Ectodermal cell (in vitro differentiated cells): Measurements from ENCODE around the gene SLC9A2.

ENCODE experiments used
- H3K27ac ChIP-seq: 2 replicates; pipeline ENCODE4 v1.7.0; 2013; ENCODE audit warnings: mild to moderate bottlenecking, low read depth, low read length; ENCODE audit not compliant: insufficient read depth, poor library complexity, severe bottlenecking
- H3K27me3 ChIP-seq: 2 replicates; pipeline ENCODE4 v1.7.0; 2013; ENCODE audit warnings: mild to moderate bottlenecking, low read length; ENCODE audit not compliant: insufficient read depth, control insufficient read depth, poor library complexity, severe bottlenecking
- H3K36me3 ChIP-seq: one replicate; pipeline ENCODE4 v1.7.0; 2013; ENCODE audit warnings: low read length; ENCODE audit not compliant: control insufficient read depth, insufficient read depth
- H3K4me1 ChIP-seq: one replicate; pipeline ENCODE4 v1.7.0; 2013; ENCODE audit warnings: low read length; ENCODE audit not compliant: control insufficient read depth, insufficient read depth
- H3K4me3 ChIP-seq: 2 replicates; pipeline ENCODE4 v1.7.0; 2013; ENCODE audit warnings: low read depth, low read length, control low read depth; ENCODE audit not compliant: insufficient read depth
- H3K9me3 ChIP-seq: 2 replicates; pipeline ENCODE4 v1.7.0; 2013; ENCODE audit warnings: mild to moderate bottlenecking, low read length, moderate library complexity; ENCODE audit not compliant: control insufficient read depth
- WGBS, 2 experiments: methylation state at CpG; one replicate each; pipeline ENCODE4 v1.1.7; 2013; ENCODE audit warnings: missing lambda C conversion rate in 2 of 2; 5-methylcytosine and 5-hydroxymethylcytosine counted together

The SLC9A2 gene

DNA sequence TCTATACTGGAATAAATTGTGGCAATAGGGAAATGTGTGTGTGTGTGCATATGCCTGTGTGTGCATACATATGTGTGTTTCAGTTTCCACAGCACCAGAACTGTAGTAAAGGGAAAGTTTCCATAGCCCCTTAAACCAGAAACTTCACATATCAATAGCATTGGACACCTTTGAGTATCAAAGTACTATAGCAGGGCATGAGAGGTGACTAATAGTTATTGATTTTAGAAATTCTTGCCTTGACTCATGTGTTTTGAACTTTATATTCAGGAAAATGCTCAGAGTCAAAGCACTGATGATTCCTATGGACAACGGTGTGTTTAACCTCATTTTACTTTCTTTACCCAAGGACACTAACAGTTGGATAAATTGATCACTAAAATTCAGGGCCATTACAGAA, 50.0 kb downstream of the SLC9A2 start:
- Histone ChIP-seq H3K27me3 (no peaks in the 10 kb centered on the region), H3K4me3 (no peak overlapping the region), H3K36me3 (no peaks in the 10 kb centered on the region), H3K4me1 (no peaks in the 10 kb centered on the region), H3K27ac (no peak overlapping the region), H3K9me3 (no peaks in the 10 kb centered on the region)
- 91 to 96% methylated on average over 1 of the region's 1 CpG for WGBS, 2 experiments

- no peaks in the 10 kb centered on the region for H3K9me3 ChIP-seq
These were observed 52.9 kb downstream of the SLC9A2 start for GRCh38 chr2:102672107-102672776.

GRCh38 chr2:102674370-102674769, 55.0 kb downstream of the SLC9A2 start:
- no peaks in the 10 kb centered on the region for H3K36me3 ChIP-seq
- H3K27ac ChIP-seq, result no peak overlapping the region
- no peak overlapping the region for H3K4me3 ChIP-seq
- H3K27me3 ChIP-seq, result no peaks in the 10 kb centered on the region
- 82 to 94% methylated on average over 2 of the region's 2 CpGs for WGBS, 2 experiments
- H3K9me3 ChIP-seq, result no peaks in the 10 kb centered on the region
- H3K4me1 ChIP-seq, result no peaks in the 10 kb centered on the region

More at GRCh38 chr2:102672107-102672776, 52.9 kb downstream of the SLC9A2 start:
- WGBS, 2 experiments, result 91 to 96% methylated on average over 2 to 3 of the region's 4 CpGs
- no peak overlapping the region for H3K27ac ChIP-seq
- H3K36me3 ChIP-seq, result no peaks in the 10 kb centered on the region
- no peaks in the 10 kb centered on the region for H3K27me3 ChIP-seq
- H3K4me3 ChIP-seq, result no peak overlapping the region
- H3K4me1 ChIP-seq, result no peaks in the 10 kb centered on the region

DNA sequence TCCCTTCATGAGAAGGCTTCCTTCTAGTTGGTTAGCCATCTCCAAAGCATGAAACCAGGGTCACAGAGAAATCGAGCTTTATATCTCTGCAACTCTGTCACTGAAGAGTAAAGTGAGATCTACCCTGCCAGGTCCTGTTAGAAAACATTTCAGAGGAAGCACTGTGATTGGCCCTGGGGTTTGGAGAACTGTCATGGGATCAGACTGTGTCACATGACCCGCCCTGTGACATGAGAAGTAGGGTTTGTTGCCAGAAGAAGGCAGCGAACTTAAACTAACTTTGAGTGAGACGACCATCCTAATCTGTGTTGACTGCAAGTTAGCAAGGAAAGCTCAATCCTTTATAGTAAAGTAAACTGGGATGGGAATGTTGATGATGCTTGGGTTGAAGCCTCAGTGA, 55.5 kb downstream of the SLC9A2 start:
- H3K4me3 ChIP-seq, result no peak overlapping the region
- H3K9me3 ChIP-seq, result no peaks in the 10 kb centered on the region
- 94 to 97% methylated on average over 4 of the region's 4 CpGs for WGBS, 2 experiments
- H3K27me3 ChIP-seq, result no peaks in the 10 kb centered on the region
- no peaks in the 10 kb centered on the region for H3K4me1 ChIP-seq
- no peaks in the 10 kb centered on the region for H3K36me3 ChIP-seq
- no peak overlapping the region for H3K27ac ChIP-seq

DNA sequence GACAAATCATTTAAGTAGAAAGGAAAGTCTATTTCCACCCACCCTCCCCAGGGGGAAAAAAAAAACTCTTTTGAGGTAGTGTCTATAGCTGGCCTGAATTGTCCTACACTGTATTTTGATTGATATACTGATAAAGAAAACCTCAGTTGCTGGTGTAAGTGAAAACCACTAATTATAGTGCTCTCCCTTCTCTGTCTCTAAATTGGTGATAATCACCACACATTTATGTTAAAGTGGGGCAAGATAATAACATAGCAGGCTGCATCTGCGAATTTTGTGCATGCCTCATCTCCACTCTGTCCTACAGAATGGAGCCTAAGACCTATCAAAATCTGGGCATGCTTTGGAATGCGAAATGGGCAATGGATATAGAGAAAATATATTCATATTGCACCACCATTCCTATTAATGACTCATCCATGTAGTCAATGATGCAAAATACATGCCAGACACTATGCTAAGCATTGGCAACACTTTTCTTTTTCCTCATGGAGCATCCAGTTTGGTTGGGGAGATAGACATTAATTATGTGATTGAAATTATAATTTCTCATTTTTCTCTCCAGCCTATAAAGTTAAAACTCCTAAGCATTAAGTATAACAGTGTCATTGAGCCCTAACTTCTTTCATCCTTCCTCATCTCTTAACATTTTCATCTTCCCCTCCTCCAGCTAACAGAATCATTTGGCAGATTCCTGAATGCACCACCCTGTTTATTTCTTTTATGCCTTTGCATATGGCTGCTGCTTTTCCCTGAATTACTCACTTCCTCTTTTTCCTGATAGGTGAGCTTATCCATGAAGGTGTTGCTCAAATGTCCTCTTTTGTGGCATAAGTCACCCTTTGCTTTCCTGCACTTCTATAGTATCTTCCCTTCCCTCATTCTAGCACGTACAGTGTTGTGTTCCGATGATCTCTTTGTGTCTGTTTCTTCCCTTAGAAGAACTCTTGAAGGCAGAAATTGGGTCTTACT, 58.2 kb downstream of the SLC9A2 start:
- 95 to 96% methylated on average over 2 to 3 of the region's 4 CpGs for WGBS, 2 experiments
- Histone ChIP-seq H3K36me3 (no peaks in the 10 kb centered on the region), H3K4me1 (no peaks in the 10 kb centered on the region), H3K27me3 (no peaks in the 10 kb centered on the region), H3K4me3 (no peak overlapping the region), H3K9me3 (no peaks in the 10 kb centered on the region), H3K27ac (no peak overlapping the region)

- H3K27me3 ChIP-seq, result no peaks in the 10 kb centered on the region
- no peaks in the 10 kb centered on the region for H3K36me3 ChIP-seq
- H3K4me3 ChIP-seq, result no peak overlapping the region
- no peaks in the 10 kb centered on the region for H3K9me3 ChIP-seq
- no peaks in the 10 kb centered on the region for H3K4me1 ChIP-seq
- 95 to 98% methylated on average over 5 of the region's 5 CpGs for WGBS, 2 experiments
- no peak overlapping the region for H3K27ac ChIP-seq
These were observed 59.1 kb downstream of the SLC9A2 start for GRCh38 chr2:102678442-102678841.

DNA sequence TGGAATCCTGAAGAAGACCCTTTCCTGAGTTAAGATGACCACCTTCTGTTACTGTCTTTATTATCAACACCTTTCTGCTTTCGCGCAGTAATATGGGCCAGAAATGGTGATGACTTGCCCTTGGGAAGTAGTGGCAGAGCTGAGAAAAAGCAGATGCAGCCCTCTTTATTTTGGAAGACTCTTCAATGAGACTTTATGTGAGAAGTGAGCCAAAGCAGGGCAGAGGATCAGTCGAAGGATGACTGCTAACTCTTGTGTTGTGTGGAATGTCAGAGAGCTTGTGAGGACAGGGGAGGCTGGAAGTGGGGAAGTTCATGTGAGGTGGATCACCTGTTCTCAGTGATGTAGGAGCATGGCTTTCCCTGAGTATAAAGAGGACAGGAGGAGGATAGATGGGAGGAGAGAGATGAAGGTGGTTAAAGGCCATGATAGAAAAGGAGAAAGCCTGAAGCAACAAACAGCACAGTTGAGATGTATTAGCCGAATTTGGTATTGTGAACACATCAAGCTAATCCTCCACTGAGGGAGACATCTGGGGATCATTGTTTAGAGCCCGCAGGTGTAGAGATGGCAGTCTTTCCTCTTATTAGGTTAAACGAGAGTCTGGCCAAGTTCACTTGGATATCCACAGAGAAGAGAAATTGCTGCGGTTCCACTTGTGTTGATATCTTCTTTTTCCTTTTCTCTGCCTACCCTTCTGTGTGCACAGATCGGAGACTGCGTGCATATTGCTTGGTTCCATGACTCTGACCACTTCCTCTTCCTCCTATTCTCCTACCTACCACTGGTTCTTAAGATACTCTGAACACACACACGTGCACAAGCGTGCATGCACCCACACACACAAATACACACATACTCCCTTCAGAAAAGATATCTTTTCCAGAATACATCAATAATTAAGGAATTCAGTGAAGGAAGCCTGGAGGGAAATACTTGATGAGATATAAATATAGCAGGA, 67.4 kb downstream of the SLC9A2 start:
- no peaks in the 10 kb centered on the region for H3K4me1 ChIP-seq
- no peaks in the 10 kb centered on the region for H3K27me3 ChIP-seq
- H3K9me3 ChIP-seq, result no peaks in the 10 kb centered on the region
- 94 to 96% methylated on average over 11 of the region's 11 CpGs for WGBS, 2 experiments
- H3K36me3 ChIP-seq, result no peaks in the 10 kb centered on the region
- no peak overlapping the region for H3K4me3 ChIP-seq
- no peak overlapping the region for H3K27ac ChIP-seq

DNA sequence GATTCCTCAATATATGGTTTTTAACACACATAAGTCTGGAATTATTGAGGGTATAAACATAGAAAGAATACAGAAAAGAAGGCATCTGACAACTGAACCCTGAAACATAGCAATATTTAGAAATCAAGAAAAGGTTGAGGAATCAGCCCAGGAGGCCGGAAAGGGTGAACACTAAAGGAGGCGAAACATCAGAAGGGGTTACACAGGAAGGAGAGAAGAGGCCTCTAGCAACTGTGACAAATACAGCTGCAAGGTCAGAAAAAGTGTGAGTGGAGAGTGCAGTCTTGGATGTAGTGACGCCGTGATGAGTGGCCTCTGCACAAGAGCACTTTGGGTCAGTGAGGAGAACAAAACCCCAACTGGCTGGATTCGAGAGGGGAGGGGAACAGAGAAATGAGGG, 70.7 kb downstream of the SLC9A2 start:
- Histone ChIP-seq H3K4me3 (no peak overlapping the region), H3K9me3 (no peaks in the 10 kb centered on the region), H3K27me3 (no peaks in the 10 kb centered on the region), H3K27ac (no peak overlapping the region), H3K4me1 (no peaks in the 10 kb centered on the region), H3K36me3 (no peaks in the 10 kb centered on the region)
- 73 to 74% methylated on average over 5 of the region's 5 CpGs for WGBS, 2 experiments

GRCh38 chr2:102696463-102696862, 77.1 kb downstream of the SLC9A2 start:
- Histone ChIP-seq H3K9me3 (no peaks in the 10 kb centered on the region), H3K36me3 (no peaks in the 10 kb centered on the region), H3K27me3 (no peaks in the 10 kb centered on the region), H3K4me1 (no peaks in the 10 kb centered on the region), H3K4me3 (no peak overlapping the region), H3K27ac (no peak overlapping the region)
- 100% methylated on average over 1 of the region's 2 CpGs; no CpG with 5 or more reads in 1 of the 2 experiments for WGBS, 2 experiments
